IMR-90 (cell line): Measurements from ENCODE around the gene CRB1.

Experiments used
- BHLHE40 ChIP-seq: fragments of 150-350 bp; IDR thresholded peaks from 2 replicates; pipeline ENCODE4 v1.6.1; 2016; ENCODE audit warnings: mild to moderate bottlenecking, low read depth, low read length
- CEBPB ChIP-seq: IDR thresholded peaks from 2 replicates; pipeline ENCODE4 v1.6.1; 2012; ENCODE audit warnings: low read depth, low read length, improper control_type of control experiment
- CTCF ChIP-seq: conservative IDR thresholded peaks from 2 replicates; pipeline ENCODE4 v1.5.1; 2012; ENCODE audit warnings: mild to moderate bottlenecking, low read depth, low read length, improper control_type of control experiment
- ELK1 ChIP-seq: fragments of 150-350 bp; IDR thresholded peaks from 2 replicates; pipeline ENCODE4 v1.6.1; 2016; ENCODE audit warnings: low read depth, mild to moderate bottlenecking, low read length, moderate library complexity, borderline replicate concordance
- FOS ChIP-seq: fragments of 150-350 bp; IDR thresholded peaks from 2 replicates; pipeline ENCODE4 v1.6.1; 2016; ENCODE audit warnings: low read depth, low read length
- MAFK ChIP-seq: IDR thresholded peaks from 2 replicates; pipeline ENCODE4 v1.6.1; 2012; ENCODE audit warnings: low read depth, low read length, improper control_type of control experiment
- MAZ ChIP-seq: IDR thresholded peaks from 2 replicates; pipeline ENCODE4 v1.6.1; 2012; ENCODE audit warnings: low read depth, mild to moderate bottlenecking, low read length, improper control_type of control experiment, moderate library complexity, borderline replicate concordance
- MXI1 ChIP-seq: IDR thresholded peaks from 2 replicates; pipeline ENCODE4 v1.6.1; 2012; ENCODE audit warnings: low read depth, mild to moderate bottlenecking, low read length, moderate library complexity, borderline replicate concordance
- POLR2A ChIP-seq: IDR thresholded peaks from 2 replicates; pipeline ENCODE4 v1.6.1; 2012; ENCODE audit warnings: mild to moderate bottlenecking, low read depth, low read length
- RAD21 ChIP-seq: IDR thresholded peaks from 2 replicates; pipeline ENCODE4 v1.6.1; 2012; ENCODE audit warnings: low read length, improper control_type of control experiment
- RFX5 ChIP-seq: IDR thresholded peaks from 2 replicates; pipeline ENCODE4 v1.8.0; 2012; ENCODE audit warnings: low read depth, mild to moderate bottlenecking, low read length, moderate library complexity

GRCh38 chr1:197463142-197463541 lies 195.1 kb downstream of the CRB1 start:
- no peak for TF ChIP-seq CTCF
- no peak for TF ChIP-seq ELK1
- no peak for TF ChIP-seq MXI1
- no peak for TF ChIP-seq POLR2A
- TF ChIP-seq FOS: no peak
- no peak for TF ChIP-seq MAFK
- no peak for TF ChIP-seq MAZ
- TF ChIP-seq RAD21: no peak
- no peak for TF ChIP-seq BHLHE40
- no peak for TF ChIP-seq RFX5
- TF ChIP-seq CEBPB: no peak
